Type B pancreatic cell (in vitro differentiated cells): ENCODE measurements around the gene CDK5RAP3. TPM values are rescaled to one million over a fixed set of nuclear protein-coding genes. Genes with fewer than 3 reads are reported as not detected.
"Not testable (repeated sequence)": the region's sequence is repeated elsewhere in the genome, so short reads cannot be mapped to it uniquely, and the experiment has no call there.

Source experiments
- DNase-seq: peaks from one replicate; pipeline ENCODE4 v3.0.0; 2021; ENCODE audit warnings: mixed read lengths; ENCODE audit not compliant: unreplicated experiment; ENCODE audit errors: extremely low spot score
- H3K27ac Mint-ChIP-seq: 2 replicates; pipeline ENCODE4 v1.8.0; 2021; ENCODE audit warnings: mild to moderate bottlenecking, mixed read lengths
- H3K27me3 Mint-ChIP-seq: 2 replicates; pipeline ENCODE4 v1.8.0; 2021; ENCODE audit warnings: mixed read lengths
- H3K36me3 Mint-ChIP-seq: 2 replicates; pipeline ENCODE4 v1.8.0; 2021; ENCODE audit warnings: mixed read lengths
- H3K4me1 Mint-ChIP-seq: one replicate; pipeline ENCODE4 v1.8.0; 2021; ENCODE audit warnings: mixed read lengths; ENCODE audit not compliant: unreplicated experiment
- H3K4me3 Mint-ChIP-seq: 2 replicates; pipeline ENCODE4 v1.8.0; 2021; ENCODE audit warnings: mild to moderate bottlenecking, mixed read lengths
- H3K9me3 Mint-ChIP-seq: 2 replicates; pipeline ENCODE4 v1.8.0; 2021; ENCODE audit warnings: mixed read lengths
- CTCF ChIP-seq: fragments of 200-600 bp; sonication (generic); conservative IDR thresholded peaks from 2 replicates; pipeline ENCODE4 v1.5.0; 2021; ENCODE audit warnings: antibody characterized with exemption, mild to moderate bottlenecking
- total RNA-seq: library from RNA; stranded (reverse); gene quantifications from 2 replicates; pipeline ENCODE4 v1.2.1, GENCODE V29; 2021; ENCODE audit warnings: low replicate concordance

CDK5RAP3 gene
- total RNA-seq, 1 donor from 2014 or later, result 217 TPM

- H3K27ac Mint-ChIP-seq, result no peak overlapping the region
- no peak for TF ChIP-seq CTCF
- H3K36me3 Mint-ChIP-seq, result peaks cover 15% of the 10 kb centered on the region
- H3K9me3 Mint-ChIP-seq, result no peaks in the 10 kb centered on the region
- DNase-seq, result no peak
- H3K27me3 Mint-ChIP-seq, result no peaks in the 10 kb centered on the region
- no peak overlapping the region for H3K4me3 Mint-ChIP-seq
- peaks cover 4% of the 10 kb centered on the region for H3K4me1 Mint-ChIP-seq
Observed at GRCh38 chr17:47928415-47928814, 42.5 kb upstream of the CDK5RAP3 start.

DNA sequence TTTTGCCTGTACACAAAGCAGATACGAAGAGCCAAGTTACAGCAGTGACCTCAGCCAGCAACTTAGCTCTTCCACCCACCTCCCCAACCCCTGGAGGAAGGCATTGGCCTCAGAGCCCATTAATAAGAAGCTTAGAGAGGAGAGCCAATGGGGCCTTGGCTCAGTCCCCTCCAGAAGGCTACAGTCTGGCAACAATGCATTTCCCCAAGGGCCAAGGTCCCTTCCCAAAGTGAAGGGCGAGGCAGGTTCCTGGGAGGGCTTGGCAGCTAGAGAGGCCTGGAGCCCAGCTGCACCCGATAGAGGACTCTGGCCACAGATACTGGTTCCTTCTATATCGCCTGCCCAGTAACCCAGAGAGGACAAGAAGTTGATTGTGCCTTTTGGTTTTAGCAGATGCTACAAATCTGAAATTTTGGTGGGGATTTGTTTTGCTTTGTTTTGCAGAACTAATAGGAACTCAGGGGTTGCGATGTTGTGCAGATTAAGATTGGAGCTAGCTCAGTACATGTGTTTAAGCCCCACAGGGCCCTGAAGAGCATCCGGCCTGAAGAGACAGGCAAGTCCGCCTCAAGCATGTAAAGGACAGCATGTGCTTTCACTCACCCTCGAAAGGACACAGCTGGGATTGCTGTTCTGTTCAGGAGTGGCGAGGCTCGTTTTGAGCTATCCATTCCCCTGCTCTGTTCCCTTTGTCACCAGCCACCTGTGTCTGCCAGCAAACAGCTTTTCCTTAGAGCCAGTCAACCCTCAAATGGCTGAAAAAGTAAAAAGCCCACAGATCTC, 41.5 kb upstream of the CDK5RAP3 start:
- Mint-ChIP-seq H3K36me3 (peaks cover 15% of the 10 kb centered on the region), H3K4me1 (peaks cover 4% of the 10 kb centered on the region), H3K27ac (no peak overlapping the region), H3K27me3 (no peaks in the 10 kb centered on the region), H3K4me3 (no peak overlapping the region), H3K9me3 (no peaks in the 10 kb centered on the region)
- TF ChIP-seq CTCF, result no peak
- DNase-seq, result no peak

DNA sequence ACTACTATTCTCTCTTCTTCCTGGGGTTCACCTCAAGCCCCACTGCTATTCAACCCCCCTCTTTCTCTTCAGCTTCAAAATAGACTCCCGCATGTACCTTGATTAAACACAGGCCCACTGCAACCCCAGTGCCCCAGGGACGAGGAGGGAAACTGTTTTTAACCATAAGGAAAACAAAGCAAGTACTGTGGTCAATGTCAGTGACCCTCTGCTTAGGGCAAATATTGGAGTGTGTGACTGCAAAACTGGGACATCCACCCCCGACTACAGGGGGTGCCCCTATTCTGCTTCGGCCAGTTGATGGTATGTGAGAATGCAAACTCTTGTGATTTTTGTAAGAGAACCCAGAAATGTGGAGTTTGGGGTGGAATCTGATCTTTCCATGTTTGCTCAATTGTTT, 39.1 kb upstream of the CDK5RAP3 start:
- Mint-ChIP-seq H3K4me3 (no peak overlapping the region), H3K9me3 (no peaks in the 10 kb centered on the region), H3K27ac (peak overlapping the region; percentile 14), H3K36me3 (peaks cover 6% of the 10 kb centered on the region), H3K4me1 (peaks cover 7% of the 10 kb centered on the region), H3K27me3 (no peaks in the 10 kb centered on the region)
- TF ChIP-seq CTCF, result no peak
- DNase-seq, result no peak

DNA sequence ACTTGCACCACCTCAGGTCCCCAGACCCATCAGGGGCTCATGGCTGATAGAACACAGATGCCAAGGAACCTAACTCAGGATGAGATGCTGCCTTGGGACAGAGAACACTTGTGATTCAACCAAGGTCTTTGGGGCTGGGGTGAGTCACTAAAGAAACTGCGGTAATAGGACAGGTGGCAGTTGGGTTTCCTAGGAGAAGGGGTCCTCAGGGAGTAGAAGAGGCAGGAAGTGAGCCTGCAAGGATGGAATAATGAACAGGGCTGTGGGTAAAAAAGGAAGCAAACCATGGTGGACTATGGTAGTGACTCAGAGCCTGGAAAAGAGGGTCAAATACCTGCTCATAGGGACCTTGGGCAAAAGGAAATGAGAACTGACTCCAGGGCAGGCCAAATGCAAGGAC, 36.1 kb upstream of the CDK5RAP3 start:
- Mint-ChIP-seq H3K36me3 (no peaks in the 10 kb centered on the region), H3K9me3 (no peaks in the 10 kb centered on the region), H3K27me3 (no peaks in the 10 kb centered on the region), H3K27ac (no peak overlapping the region), H3K4me1 (peaks cover 5% of the 10 kb centered on the region), H3K4me3 (no peak overlapping the region)
- no peak for DNase-seq
- no peak for TF ChIP-seq CTCF

GRCh38 chr17:47935468-47935867, 35.4 kb upstream of the CDK5RAP3 start:
- H3K4me3 Mint-ChIP-seq, DNase-seq, H3K4me1 Mint-ChIP-seq, H3K27ac Mint-ChIP-seq, H3K36me3 Mint-ChIP-seq, H3K9me3 Mint-ChIP-seq, H3K27me3 Mint-ChIP-seq: not testable (repeated sequence)

GRCh38 chr17:47935961-47936360, 35.0 kb upstream of the CDK5RAP3 start:
- Mint-ChIP-seq H3K4me3 (no peak overlapping the region), H3K9me3 (peaks cover under 1% of the 10 kb centered on the region), H3K36me3 (no peaks in the 10 kb centered on the region), H3K4me1 (peaks cover 6% of the 10 kb centered on the region), H3K27me3 (peaks cover under 1% of the 10 kb centered on the region), H3K27ac (no peak overlapping the region)
- no peak for TF ChIP-seq CTCF
- no peak for DNase-seq
